ENCODE data around the gene SIGLEC11.

DNA sequence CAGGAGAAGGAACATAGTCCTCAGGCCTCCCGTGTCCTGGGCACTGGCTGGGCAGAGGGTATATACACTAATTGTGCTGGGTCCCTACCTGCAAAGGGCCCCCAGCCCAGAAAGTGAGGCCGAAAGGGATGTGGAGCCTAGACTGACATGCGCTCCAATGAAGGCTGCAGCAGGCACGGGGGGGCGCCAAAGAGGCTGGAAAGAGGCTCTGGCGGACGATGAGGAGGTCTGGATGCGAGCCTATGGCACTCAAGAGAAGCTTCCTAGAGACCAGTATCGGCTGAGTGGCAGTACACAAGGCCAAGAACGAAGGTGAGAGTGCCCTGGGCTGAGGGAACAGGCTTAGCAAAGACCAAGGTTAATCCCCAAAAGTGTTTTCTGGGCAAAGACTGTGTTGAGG lies 47.6 kb upstream of the SIGLEC11 start:
- TF ChIP-seq, protein P1, sequence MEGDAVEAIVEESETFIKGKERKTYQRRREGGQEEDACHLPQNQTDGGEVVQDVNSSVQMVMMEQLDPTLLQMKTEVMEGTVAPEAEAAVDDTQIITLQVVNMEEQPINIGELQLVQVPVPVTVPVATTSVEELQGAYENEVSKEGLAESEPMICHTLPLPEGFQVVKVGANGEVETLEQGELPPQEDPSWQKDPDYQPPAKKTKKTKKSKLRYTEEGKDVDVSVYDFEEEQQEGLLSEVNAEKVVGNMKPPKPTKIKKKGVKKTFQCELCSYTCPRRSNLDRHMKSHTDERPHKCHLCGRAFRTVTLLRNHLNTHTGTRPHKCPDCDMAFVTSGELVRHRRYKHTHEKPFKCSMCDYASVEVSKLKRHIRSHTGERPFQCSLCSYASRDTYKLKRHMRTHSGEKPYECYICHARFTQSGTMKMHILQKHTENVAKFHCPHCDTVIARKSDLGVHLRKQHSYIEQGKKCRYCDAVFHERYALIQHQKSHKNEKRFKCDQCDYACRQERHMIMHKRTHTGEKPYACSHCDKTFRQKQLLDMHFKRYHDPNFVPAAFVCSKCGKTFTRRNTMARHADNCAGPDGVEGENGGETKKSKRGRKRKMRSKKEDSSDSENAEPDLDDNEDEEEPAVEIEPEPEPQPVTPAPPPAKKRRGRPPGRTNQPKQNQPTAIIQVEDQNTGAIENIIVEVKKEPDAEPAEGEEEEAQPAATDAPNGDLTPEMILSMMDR (IDR thresholded peaks at IDR 0.05): no peak
- TF ChIP-seq POLR2A (IDR thresholded peaks at IDR 0.05): no peak

Measured in adrenal gland (tissue), 5 donors.